ENCODE results near the gene PRDM16. TPM values are rescaled to one million over a fixed set of nuclear protein-coding genes. Genes with fewer than 3 reads are reported as not detected.
A peak's percentile ranks its signal among the peaks of the same experiment; 100 is the strongest.

Gene PRDM16
- total and polyA plus RNA-seq, 2 of the 13 experiments (the other 11 are each of a cell fraction or from before 2014, with no cell fraction given) = 0.15 to 0.81 TPM

DNA sequence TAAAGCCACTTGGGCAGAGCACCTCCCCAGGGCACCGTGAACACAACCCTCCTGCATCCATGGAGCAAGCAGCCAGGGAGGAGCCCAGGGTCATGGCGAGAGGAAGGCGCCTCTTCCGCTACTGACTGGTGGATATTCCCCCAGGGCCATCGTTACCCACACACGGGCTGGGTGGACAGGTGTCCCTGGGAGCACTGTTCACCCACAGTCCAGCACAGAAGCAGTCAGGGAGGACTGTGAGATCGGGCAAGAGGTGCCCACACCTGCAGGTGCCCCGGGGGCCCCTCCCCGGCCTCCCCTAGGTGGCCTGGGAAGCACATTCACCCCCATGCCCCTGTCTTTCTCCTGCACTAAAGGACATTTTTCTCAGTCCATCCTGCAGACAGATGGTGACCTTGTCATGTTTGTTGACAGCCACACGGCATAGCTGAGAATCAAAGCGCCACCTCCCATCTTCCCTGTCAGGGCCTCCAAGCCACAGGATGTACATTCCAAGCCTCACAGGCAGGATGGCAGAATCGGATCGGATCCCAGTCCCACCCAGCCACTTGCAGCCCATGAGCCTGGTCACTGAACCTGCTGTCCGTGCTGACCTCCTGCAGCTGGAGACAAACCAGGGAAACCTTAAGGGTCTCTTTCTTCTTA lies 160.2 kb downstream of the PRDM16 start (continued):
- TF ChIP-seq ZSCAN29 (CRISPR knock-in tag; conservative IDR thresholded peaks at IDR 0.05) (no peak), ESRRA (CRISPR knock-in tag; IDR thresholded peaks at IDR 0.05; ENCODE audit: low read depth) (peak; percentile 81), MTF1 (CRISPR knock-in tag; IDR thresholded peaks at IDR 0.05) (no peak), HNF4A (CRISPR knock-in tag; IDR thresholded peaks at IDR 0.05) (no peak), KDM3A (CRISPR knock-in tag; IDR thresholded peaks at IDR 0.05; ENCODE audit: low read depth) (no peak), POGZ (CRISPR knock-in tag; IDR thresholded peaks at IDR 0.05) (no peak), ZNF629 (CRISPR knock-in tag; conservative IDR thresholded peaks at IDR 0.05) (no peak), MXI1 (IDR thresholded peaks at IDR 0.05; ENCODE audit: borderline replicate concordance, low read depth, low read length) (no peak), FOXK1 (CRISPR knock-in tag; IDR thresholded peaks at IDR 0.05; ENCODE audit: borderline replicate concordance, low read depth) (0 out of 2 replicates have a peak, but pooled peaks have one; percentile 16), ZNF768 (CRISPR knock-in tag; IDR thresholded peaks at IDR 0.05) (no peak), ZNF232 (CRISPR knock-in tag; IDR thresholded peaks at IDR 0.05; ENCODE audit: borderline replicate concordance) (no peak), NONO (IDR thresholded peaks at IDR 0.05) (no peak), NONO (CRISPR knock-in tag; conservative IDR thresholded peaks at IDR 0.05) (no peak), TMF1 (CRISPR knock-in tag; IDR thresholded peaks at IDR 0.05; ENCODE audit: low read depth) (no peak), ZNF431 (CRISPR knock-in tag; IDR thresholded peaks at IDR 0.05; ENCODE audit: borderline replicate concordance, low read depth) (no peak), DPF2 (CRISPR knock-in tag; IDR thresholded peaks at IDR 0.05; ENCODE audit: borderline replicate concordance, low read depth) (no peak)
- TF ChIP-seq, protein P1, sequence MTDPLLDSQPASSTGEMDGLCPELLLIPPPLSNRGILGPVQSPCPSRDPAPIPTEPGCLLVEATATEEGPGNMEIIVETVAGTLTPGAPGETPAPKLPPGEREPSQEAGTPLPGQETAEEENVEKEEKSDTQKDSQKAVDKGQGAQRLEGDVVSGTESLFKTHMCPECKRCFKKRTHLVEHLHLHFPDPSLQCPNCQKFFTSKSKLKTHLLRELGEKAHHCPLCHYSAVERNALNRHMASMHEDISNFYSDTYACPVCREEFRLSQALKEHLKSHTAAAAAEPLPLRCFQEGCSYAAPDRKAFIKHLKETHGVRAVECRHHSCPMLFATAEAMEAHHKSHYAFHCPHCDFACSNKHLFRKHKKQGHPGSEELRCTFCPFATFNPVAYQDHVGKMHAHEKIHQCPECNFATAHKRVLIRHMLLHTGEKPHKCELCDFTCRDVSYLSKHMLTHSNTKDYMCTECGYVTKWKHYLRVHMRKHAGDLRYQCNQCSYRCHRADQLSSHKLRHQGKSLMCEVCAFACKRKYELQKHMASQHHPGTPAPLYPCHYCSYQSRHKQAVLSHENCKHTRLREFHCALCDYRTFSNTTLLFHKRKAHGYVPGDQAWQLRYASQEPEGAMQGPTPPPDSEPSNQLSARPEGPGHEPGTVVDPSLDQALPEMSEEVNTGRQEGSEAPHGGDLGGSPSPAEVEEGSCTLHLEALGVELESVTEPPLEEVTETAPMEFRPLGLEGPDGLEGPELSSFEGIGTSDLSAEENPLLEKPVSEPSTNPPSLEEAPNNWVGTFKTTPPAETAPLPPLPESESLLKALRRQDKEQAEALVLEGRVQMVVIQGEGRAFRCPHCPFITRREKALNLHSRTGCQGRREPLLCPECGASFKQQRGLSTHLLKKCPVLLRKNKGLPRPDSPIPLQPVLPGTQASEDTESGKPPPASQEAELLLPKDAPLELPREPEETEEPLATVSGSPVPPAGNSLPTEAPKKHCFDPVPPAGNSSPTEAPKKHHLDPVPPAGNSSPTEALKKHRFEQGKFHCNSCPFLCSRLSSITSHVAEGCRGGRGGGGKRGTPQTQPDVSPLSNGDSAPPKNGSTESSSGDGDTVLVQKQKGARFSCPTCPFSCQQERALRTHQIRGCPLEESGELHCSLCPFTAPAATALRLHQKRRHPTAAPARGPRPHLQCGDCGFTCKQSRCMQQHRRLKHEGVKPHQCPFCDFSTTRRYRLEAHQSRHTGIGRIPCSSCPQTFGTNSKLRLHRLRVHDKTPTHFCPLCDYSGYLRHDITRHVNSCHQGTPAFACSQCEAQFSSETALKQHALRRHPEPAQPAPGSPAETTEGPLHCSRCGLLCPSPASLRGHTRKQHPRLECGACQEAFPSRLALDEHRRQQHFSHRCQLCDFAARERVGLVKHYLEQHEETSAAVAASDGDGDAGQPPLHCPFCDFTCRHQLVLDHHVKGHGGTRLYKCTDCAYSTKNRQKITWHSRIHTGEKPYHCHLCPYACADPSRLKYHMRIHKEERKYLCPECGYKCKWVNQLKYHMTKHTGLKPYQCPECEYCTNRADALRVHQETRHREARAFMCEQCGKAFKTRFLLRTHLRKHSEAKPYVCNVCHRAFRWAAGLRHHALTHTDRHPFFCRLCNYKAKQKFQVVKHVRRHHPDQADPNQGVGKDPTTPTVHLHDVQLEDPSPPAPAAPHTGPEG (CRISPR knock-in tag; IDR thresholded peaks at IDR 0.05) = no peak
- TF ChIP-seq, protein P2, sequence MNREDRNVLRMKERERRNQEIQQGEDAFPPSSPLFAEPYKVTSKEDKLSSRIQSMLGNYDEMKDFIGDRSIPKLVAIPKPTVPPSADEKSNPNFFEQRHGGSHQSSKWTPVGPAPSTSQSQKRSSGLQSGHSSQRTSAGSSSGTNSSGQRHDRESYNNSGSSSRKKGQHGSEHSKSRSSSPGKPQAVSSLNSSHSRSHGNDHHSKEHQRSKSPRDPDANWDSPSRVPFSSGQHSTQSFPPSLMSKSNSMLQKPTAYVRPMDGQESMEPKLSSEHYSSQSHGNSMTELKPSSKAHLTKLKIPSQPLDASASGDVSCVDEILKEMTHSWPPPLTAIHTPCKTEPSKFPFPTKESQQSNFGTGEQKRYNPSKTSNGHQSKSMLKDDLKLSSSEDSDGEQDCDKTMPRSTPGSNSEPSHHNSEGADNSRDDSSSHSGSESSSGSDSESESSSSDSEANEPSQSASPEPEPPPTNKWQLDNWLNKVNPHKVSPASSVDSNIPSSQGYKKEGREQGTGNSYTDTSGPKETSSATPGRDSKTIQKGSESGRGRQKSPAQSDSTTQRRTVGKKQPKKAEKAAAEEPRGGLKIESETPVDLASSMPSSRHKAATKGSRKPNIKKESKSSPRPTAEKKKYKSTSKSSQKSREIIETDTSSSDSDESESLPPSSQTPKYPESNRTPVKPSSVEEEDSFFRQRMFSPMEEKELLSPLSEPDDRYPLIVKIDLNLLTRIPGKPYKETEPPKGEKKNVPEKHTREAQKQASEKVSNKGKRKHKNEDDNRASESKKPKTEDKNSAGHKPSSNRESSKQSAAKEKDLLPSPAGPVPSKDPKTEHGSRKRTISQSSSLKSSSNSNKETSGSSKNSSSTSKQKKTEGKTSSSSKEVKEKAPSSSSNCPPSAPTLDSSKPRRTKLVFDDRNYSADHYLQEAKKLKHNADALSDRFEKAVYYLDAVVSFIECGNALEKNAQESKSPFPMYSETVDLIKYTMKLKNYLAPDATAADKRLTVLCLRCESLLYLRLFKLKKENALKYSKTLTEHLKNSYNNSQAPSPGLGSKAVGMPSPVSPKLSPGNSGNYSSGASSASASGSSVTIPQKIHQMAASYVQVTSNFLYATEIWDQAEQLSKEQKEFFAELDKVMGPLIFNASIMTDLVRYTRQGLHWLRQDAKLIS (CRISPR knock-in tag; IDR thresholded peaks at IDR 0.05) = no peak
- TF ChIP-seq, protein P3, sequence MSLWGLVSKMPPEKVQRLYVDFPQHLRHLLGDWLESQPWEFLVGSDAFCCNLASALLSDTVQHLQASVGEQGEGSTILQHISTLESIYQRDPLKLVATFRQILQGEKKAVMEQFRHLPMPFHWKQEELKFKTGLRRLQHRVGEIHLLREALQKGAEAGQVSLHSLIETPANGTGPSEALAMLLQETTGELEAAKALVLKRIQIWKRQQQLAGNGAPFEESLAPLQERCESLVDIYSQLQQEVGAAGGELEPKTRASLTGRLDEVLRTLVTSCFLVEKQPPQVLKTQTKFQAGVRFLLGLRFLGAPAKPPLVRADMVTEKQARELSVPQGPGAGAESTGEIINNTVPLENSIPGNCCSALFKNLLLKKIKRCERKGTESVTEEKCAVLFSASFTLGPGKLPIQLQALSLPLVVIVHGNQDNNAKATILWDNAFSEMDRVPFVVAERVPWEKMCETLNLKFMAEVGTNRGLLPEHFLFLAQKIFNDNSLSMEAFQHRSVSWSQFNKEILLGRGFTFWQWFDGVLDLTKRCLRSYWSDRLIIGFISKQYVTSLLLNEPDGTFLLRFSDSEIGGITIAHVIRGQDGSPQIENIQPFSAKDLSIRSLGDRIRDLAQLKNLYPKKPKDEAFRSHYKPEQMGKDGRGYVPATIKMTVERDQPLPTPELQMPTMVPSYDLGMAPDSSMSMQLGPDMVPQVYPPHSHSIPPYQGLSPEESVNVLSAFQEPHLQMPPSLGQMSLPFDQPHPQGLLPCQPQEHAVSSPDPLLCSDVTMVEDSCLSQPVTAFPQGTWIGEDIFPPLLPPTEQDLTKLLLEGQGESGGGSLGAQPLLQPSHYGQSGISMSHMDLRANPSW (CRISPR knock-in tag; IDR thresholded peaks at IDR 0.05; ENCODE audit: borderline replicate concordance) = no peak
